ENCODE results near the gene FCRL5.

DNA sequence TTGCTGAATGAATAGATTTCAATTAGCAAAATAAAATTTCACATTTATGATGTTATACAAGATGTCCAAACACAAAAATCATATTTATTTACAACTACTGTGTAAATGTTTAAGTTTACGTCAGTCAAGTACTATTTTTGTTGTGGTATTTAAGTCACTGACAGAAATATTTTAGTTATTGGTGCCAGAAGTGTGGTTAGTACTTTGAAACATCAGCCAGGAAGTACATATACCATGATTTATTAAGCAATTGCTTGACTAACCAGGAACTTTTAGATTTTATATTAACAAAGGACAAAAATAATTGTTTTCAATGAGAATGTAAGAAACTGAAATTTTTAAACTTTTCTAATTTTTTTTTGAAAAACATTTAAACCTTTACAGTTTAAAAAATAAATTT is 47.9 kb upstream of the FCRL5 start:
- TF ChIP-seq CTCF (IDR thresholded peaks at IDR 0.05): no peak
- TF ChIP-seq POLR2A (IDR thresholded peaks at IDR 0.05): no peak
